IgD-negative memory B cell (primary cell): ENCODE data around the gene MOXD1. TPM values are rescaled to one million over a fixed set of nuclear protein-coding genes. Genes with fewer than 3 reads are reported as not detected.

Experiments used
- H3K27ac Mint-ChIP-seq, 3 donors: one replicate each; pipeline ENCODE4 v1.8.0; 2020 to 2022; ENCODE audit warnings: mild to moderate bottlenecking in 3 of 3, mixed read lengths in 3 of 3, moderate library complexity in 1 of 3
- H3K27me3 Mint-ChIP-seq: one replicate; pipeline ENCODE4 v1.8.0; 2021; ENCODE audit warnings: mixed read lengths
- H3K36me3 Mint-ChIP-seq: one replicate; pipeline ENCODE4 v1.8.0; 2020; ENCODE audit warnings: mild to moderate bottlenecking, mixed read lengths
- H3K4me1 Mint-ChIP-seq, 3 donors: one replicate each; pipeline ENCODE4 v1.8.0; 2020 to 2022; ENCODE audit warnings: mixed read lengths in 3 of 3, mild to moderate bottlenecking in 1 of 3
- H3K4me3 Mint-ChIP-seq, 4 donors: one replicate each; pipeline ENCODE4 v1.8.0; 2020 to 2022; ENCODE audit warnings: mild to moderate bottlenecking in 4 of 4, mixed read lengths in 4 of 4, moderate library complexity in 3 of 4
- H3K9me3 Mint-ChIP-seq, 3 donors: one replicate each; pipeline ENCODE4 v1.8.0; 2020 to 2021; ENCODE audit warnings: mixed read lengths in 3 of 3, mild to moderate bottlenecking in 1 of 3
- polyA plus RNA-seq: library from polyadenylated mRNA; unstranded; fragments of 300-500 nt; fragmentation: Illumina TruSeq; gene quantifications from one replicate; pipeline ENCODE4 v1.2.3, GENCODE V29; 2021

Gene MOXD1
- 9.0 TPM for polyA plus RNA-seq

DNA sequence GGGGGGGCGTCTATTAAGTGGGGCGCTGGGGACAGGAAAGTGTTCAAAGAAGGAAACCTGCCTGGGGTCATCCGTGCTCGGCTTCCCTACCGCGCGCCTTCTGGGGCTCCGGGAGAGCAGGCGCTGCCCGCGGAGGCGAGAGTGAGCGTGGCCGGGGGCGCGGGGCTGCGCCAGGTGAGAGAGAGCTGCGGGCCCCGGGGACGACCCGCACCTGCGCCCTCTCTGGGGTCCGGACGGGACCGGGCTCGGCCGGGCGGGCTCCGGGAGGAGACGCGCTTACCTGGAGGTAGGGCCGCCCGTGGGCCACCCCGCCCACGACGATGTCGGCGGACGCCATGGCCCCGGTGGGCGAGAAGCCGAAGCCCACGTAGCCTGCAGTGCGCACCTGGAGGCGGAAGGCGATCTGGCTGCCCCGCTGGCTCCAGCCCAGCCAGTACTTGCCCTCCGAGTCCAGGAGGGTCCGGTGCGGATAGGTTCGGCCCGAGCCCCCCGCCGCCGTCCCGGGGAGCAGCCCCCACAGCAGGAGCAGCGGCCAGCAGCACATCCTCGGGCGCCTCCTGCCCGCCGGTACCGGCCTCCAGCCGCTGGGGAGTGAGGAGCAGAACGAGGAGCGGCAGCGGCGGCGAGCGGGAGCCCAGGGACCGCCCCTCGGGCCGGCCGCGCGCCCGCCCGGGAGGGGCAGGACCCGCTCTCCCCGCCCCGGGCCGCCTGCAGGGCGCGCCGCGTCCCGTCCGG is at the start of gene MOXD1:
Gene MOXD1 (minus strand): TSS at position 593 of the 735 bp plus-strand sequence. CDS start 49 bp downstream, at position 544.
- Mint-ChIP-seq H3K4me1 (peaks cover 7 to 29% (median 23%) of the 10 kb centered on the region in 3 donors), H3K27me3 (peaks cover 18% of the 10 kb centered on the region), H3K4me3 (peak within 1 kb of the TSS; percentile 85 to 91 (median 91)), H3K27ac (peak within 1 kb of the TSS in 1 of 3 donors; percentile 70), H3K36me3 (no peaks in the 10 kb centered on the region), H3K9me3 (peaks cover 0 to 2% (median under 1%) of the 10 kb centered on the region in 3 donors)

DNA sequence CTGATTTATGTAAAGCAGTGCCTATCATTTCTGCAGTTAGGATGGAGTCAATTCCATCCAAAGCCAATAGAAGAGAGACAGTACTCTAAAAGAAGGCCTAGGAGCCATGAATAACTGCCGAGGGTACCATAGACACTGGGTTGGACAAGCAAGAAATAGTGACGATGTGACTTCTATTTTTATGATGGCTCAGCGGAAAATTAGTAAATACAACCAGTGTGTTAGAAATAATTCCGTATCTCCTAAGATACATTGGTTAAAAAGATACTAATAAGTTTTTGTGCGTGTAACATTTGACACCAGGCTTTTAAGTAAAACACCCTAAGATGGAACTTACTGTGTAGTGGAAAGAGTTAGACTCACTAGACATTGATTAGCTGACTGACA is 45.6 kb upstream of the MOXD1 start:
- H3K4me1 Mint-ChIP-seq: peaks cover 0 to 10% (median 0%) of the 10 kb centered on the region in 3 donors
- H3K27me3 Mint-ChIP-seq: no peaks in the 10 kb centered on the region
- peaks cover 0 to 9% (median 6%) of the 10 kb centered on the region in 3 donors for H3K9me3 Mint-ChIP-seq
- H3K27ac Mint-ChIP-seq: peak overlapping the region in 1 of 3 donors; percentile 51
- H3K4me3 Mint-ChIP-seq: no peak overlapping the region
- H3K36me3 Mint-ChIP-seq: peaks cover 20% of the 10 kb centered on the region

- Mint-ChIP-seq H3K27me3 (no peaks in the 10 kb centered on the region), H3K4me1 (peaks cover 0 to 9% (median 0%) of the 10 kb centered on the region in 3 donors), H3K36me3 (peaks cover 18% of the 10 kb centered on the region), H3K27ac (no peak overlapping the region), H3K4me3 (no peak overlapping the region), H3K9me3 (peaks cover 0 to 13% (median 8%) of the 10 kb centered on the region in 3 donors)
Observed at GRCh38 chr6:132446141-132446854, 45.0 kb upstream of the MOXD1 start.

- peaks cover 0 to 13% (median 8%) of the 10 kb centered on the region in 3 donors for H3K9me3 Mint-ChIP-seq
- peaks cover 10% of the 10 kb centered on the region for H3K36me3 Mint-ChIP-seq
- H3K4me3 Mint-ChIP-seq: no peak overlapping the region
Observed at GRCh38 chr6:132445201-132445951, 44.1 kb upstream of the MOXD1 start.

GRCh38 chr6:132443206-132443605 is 41.9 kb upstream of the MOXD1 start:
- Mint-ChIP-seq H3K4me1 (peaks cover 0 to 8% (median 5%) of the 10 kb centered on the region in 3 donors), H3K36me3 (peaks cover 6% of the 10 kb centered on the region), H3K9me3 (peaks cover 0 to 16% (median 6%) of the 10 kb centered on the region in 3 donors), H3K4me3 (no peak overlapping the region), H3K27me3 (no peaks in the 10 kb centered on the region), H3K27ac (no peak overlapping the region)

More at GRCh38 chr6:132445201-132445951, 44.1 kb upstream of the MOXD1 start:
- no peak overlapping the region for H3K27ac Mint-ChIP-seq
- H3K4me1 Mint-ChIP-seq: peaks cover 0 to 3% (median 0%) of the 10 kb centered on the region in 3 donors
- H3K27me3 Mint-ChIP-seq: no peaks in the 10 kb centered on the region

GRCh38 chr6:132430110-132430509 is 28.8 kb upstream of the MOXD1 start:
- peaks cover 1% of the 10 kb centered on the region for H3K36me3 Mint-ChIP-seq
- H3K4me1 Mint-ChIP-seq: no peaks in the 10 kb centered on the region
- H3K27me3 Mint-ChIP-seq: no peaks in the 10 kb centered on the region
- no peak overlapping the region for H3K27ac Mint-ChIP-seq
- H3K9me3 Mint-ChIP-seq: no peaks in the 10 kb centered on the region
- H3K4me3 Mint-ChIP-seq: no peak overlapping the region

- no peak overlapping the region for H3K4me3 Mint-ChIP-seq
- peaks cover 13 to 24% (median 22%) of the 10 kb centered on the region in 3 donors for H3K9me3 Mint-ChIP-seq
- no peaks in the 10 kb centered on the region for H3K4me1 Mint-ChIP-seq
- H3K27me3 Mint-ChIP-seq: peaks cover 3% of the 10 kb centered on the region
- no peaks in the 10 kb centered on the region for H3K36me3 Mint-ChIP-seq
- no peak overlapping the region for H3K27ac Mint-ChIP-seq
Observed at GRCh38 chr6:132425176-132425575, 23.9 kb upstream of the MOXD1 start.

- Mint-ChIP-seq H3K36me3 (no peaks in the 10 kb centered on the region), H3K4me1 (no peaks in the 10 kb centered on the region), H3K9me3 (peaks cover 13 to 24% (median 22%) of the 10 kb centered on the region in 3 donors), H3K4me3 (peak overlapping the region in 1 of 4 donors; percentile 34), H3K27ac (no peak overlapping the region), H3K27me3 (peaks cover 3% of the 10 kb centered on the region)
Observed at GRCh38 chr6:132423839-132424238, 22.6 kb upstream of the MOXD1 start.

DNA sequence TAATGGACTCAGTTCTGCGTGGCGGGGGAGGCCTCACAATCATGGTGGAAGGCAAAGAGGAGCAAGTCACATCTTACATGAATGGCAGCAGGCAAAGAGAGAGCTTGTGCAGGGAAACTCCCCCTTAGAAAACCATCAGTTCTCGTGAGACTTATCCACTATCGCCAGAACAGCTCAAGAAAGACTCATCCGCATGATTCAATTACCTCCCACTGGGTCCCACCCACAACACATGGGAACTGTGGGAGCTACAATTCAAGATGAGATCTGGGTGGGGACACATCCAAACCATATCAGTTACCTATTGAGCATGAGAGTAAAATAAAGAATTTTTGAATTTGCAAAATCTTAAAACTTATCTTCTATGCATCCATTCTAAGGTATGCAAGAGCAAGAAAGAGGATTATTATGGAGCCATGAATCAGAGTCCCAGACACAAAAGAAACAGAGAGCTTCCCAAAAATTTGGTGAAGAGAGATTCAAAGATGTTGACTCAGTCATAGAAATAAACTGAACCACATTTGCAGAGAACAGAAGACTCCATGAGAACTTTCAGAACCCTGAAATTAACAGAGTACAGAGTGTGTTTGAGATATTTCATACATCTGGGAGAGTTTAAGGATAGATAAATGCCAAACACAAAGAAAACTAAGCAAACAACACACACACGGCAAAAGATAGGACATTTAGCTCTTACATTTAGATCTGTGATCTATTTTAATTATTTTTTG is 17.1 kb upstream of the MOXD1 start:
- Mint-ChIP-seq H3K4me3 (no peak overlapping the region), H3K27me3 (peaks cover 4% of the 10 kb centered on the region), H3K36me3 (no peaks in the 10 kb centered on the region), H3K9me3 (peaks cover 11 to 27% (median 24%) of the 10 kb centered on the region in 3 donors), H3K27ac (no peak overlapping the region), H3K4me1 (peaks cover 0 to 4% (median 0%) of the 10 kb centered on the region in 3 donors)

DNA sequence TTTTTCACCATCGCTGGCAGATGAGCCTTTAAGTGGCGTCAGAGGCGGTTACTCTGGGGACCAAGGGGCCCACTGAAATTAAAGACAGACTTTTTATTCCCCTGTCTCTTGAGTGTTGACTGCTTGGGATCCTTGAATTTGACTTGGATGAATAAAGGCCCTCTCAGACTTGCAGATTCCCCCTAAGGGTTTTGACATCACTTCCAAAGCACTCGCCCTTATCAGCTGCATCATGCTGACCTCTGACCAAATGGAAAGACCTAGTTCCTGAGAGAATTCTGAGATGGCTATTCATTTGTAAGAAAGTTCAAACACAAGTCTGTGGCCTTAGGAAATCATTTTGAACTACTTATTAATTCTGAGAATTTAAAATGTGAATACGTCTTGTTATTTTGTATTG is 13.5 kb upstream of the MOXD1 start:
- peaks cover 3 to 7% (median 5%) of the 10 kb centered on the region in 3 donors for H3K4me1 Mint-ChIP-seq
- no peak overlapping the region for H3K27ac Mint-ChIP-seq
- peaks cover 2 to 10% (median 5%) of the 10 kb centered on the region in 3 donors for H3K9me3 Mint-ChIP-seq
- H3K4me3 Mint-ChIP-seq: no peak overlapping the region
- H3K27me3 Mint-ChIP-seq: peaks cover 10% of the 10 kb centered on the region
- H3K36me3 Mint-ChIP-seq: no peaks in the 10 kb centered on the region

- no peak overlapping the region for H3K27ac Mint-ChIP-seq
- H3K4me1 Mint-ChIP-seq: peaks cover 3 to 7% (median 5%) of the 10 kb centered on the region in 3 donors
- no peaks in the 10 kb centered on the region for H3K36me3 Mint-ChIP-seq
- peaks cover 2 to 10% (median 5%) of the 10 kb centered on the region in 3 donors for H3K9me3 Mint-ChIP-seq
- peaks cover 10% of the 10 kb centered on the region for H3K27me3 Mint-ChIP-seq
- H3K4me3 Mint-ChIP-seq: no peak overlapping the region
Observed at GRCh38 chr6:132414322-132414721, 13.0 kb upstream of the MOXD1 start.

GRCh38 chr6:132413499-132413802 is 12.2 kb upstream of the MOXD1 start:
- peaks cover 2 to 10% (median 5%) of the 10 kb centered on the region in 3 donors for H3K9me3 Mint-ChIP-seq
- H3K27ac Mint-ChIP-seq: no peak overlapping the region
- no peaks in the 10 kb centered on the region for H3K36me3 Mint-ChIP-seq
- H3K4me1 Mint-ChIP-seq: peaks cover 3 to 7% (median 5%) of the 10 kb centered on the region in 3 donors
- H3K27me3 Mint-ChIP-seq: peaks cover 10% of the 10 kb centered on the region
- H3K4me3 Mint-ChIP-seq: no peak overlapping the region

GRCh38 chr6:132412656-132413498 is 11.6 kb upstream of the MOXD1 start:
- H3K4me3 Mint-ChIP-seq: no peak overlapping the region
- peaks cover 3 to 7% (median 5%) of the 10 kb centered on the region in 3 donors for H3K4me1 Mint-ChIP-seq
- no peaks in the 10 kb centered on the region for H3K36me3 Mint-ChIP-seq
- peaks cover 2 to 9% (median 5%) of the 10 kb centered on the region in 3 donors for H3K9me3 Mint-ChIP-seq
- peaks cover 10% of the 10 kb centered on the region for H3K27me3 Mint-ChIP-seq
- H3K27ac Mint-ChIP-seq: no peak overlapping the region
